K562 (cell line): ENCODE measurements around the gene SRSF6. TPM values are rescaled to one million over a fixed set of nuclear protein-coding genes. Genes with fewer than 3 reads are reported as not detected.

ENCODE experiments used
- ETV1 ChIP-seq: fragments of 450-650 bp; conservative IDR thresholded peaks from 2 replicates; pipeline ENCODE4 v1.6.1; 2016; ENCODE audit warnings: missing genetic modification characterization, control low read depth, low read depth, missing compliant biosample characterization
- FOXJ2 ChIP-seq: fragments of 200-800 bp; sonication (Bioruptor generic); IDR thresholded peaks from 2 replicates; pipeline ENCODE4 v1.6.1; 2016; ENCODE audit warnings: missing genetic modification characterization, missing compliant biosample characterization
- L3MBTL2 ChIP-seq: fragments of 450-650 bp; IDR thresholded peaks from 2 replicates; pipeline ENCODE4 v1.6.1; 2016; ENCODE audit warnings: mild to moderate bottlenecking, moderate library complexity
- POLR3A ChIP-seq: IDR thresholded peaks from 2 replicates; pipeline ENCODE4 v1.6.1; 2011; ENCODE audit warnings: borderline replicate concordance, mild to moderate bottlenecking, moderate library complexity; ENCODE audit not compliant: insufficient read length, insufficient read depth; ENCODE audit errors: extremely low read depth
- ZFPM2 ChIP-seq: fragments of 250-450 bp; sonication (Bioruptor Pico); IDR thresholded peaks from 2 replicates; pipeline ENCODE4 v1.5.1; 2022; ENCODE audit warnings: mild to moderate bottlenecking
- polyA plus RNA-seq, 8 experiments: library from polyadenylated mRNA; depleted of rRNA in 4 of 8; stranded (reverse) in 5 of 8; unstranded in 3 of 8; fragments of >200 nt; fragmentation: Nextera tagmentation in 2 of 8; fragmentation: Illumina TruSeq in 1 of 8; extraction: Ambion mirVana in 2 of 8; extraction: Trizol in 1 of 8; gene quantifications; 2 replicates each; pipeline versions ENCODE4 v1.2.1 to v1.2.3, GENCODE V29; 2011 to 2014; ENCODE audit warnings: inconsistent platforms in 1 of 8, missing spikeins in 1 of 8
- total RNA-seq, 7 experiments: library from RNA; depleted of rRNA in 6 of 7; stranded (reverse); fragments of >200 nt in 6 of 7; fragmentation: Illumina TruSeq in 2 of 7; extraction: Trizol in 2 of 7; gene quantifications; 2 replicates each; pipeline versions ENCODE4 v1.2.1 to v1.2.3, GENCODE V29; 2011 to 2021; ENCODE audit warnings: low replicate concordance in 1 of 7
- TF ChIP-seq, protein P1 (sequence below): fragments of 150-350 bp; IDR thresholded peaks from 2 replicates; pipeline ENCODE4 v1.6.1; 2014; ENCODE audit warnings: low read depth, mild to moderate bottlenecking, low read length, borderline replicate concordance
- TF ChIP-seq, protein P2 (sequence below), 2 experiments: IDR thresholded peaks in 1 of 2; conservative IDR thresholded peaks in 1 of 2; 2 replicates each; pipeline ENCODE4 v1.6.1; 2016; ENCODE audit warnings: low read depth in 2 of 2, mild to moderate bottlenecking in 1 of 2, missing compliant biosample characterization in 1 of 2, missing genetic modification characterization in 1 of 2, moderate library complexity in 1 of 2
- TF ChIP-seq, protein P3 (sequence below), 2 experiments: fragments of 450-650 bp; IDR thresholded peaks; 2 replicates each; pipeline ENCODE4 v1.6.1; 2016
- TF ChIP-seq, protein P4 (sequence below): fragments of 250-450 bp; sonication (Bioruptor Pico); IDR thresholded peaks from 2 replicates; pipeline ENCODE4 v1.9.0; 2021; ENCODE audit warnings: mild to moderate bottlenecking
- TF ChIP-seq, protein P5 (sequence below): fragments of 250-450 bp; sonication (Bioruptor Pico); IDR thresholded peaks from 2 replicates; pipeline ENCODE4 v1.4.0; 2020; ENCODE audit warnings: mild to moderate bottlenecking
- TF ChIP-seq, protein P6 (sequence below), 2 experiments: IDR thresholded peaks; 2 replicates each; pipeline ENCODE4 v1.6.1; 2011; ENCODE audit warnings: borderline replicate concordance in 1 of 2, control low read depth in 1 of 2, low read depth in 1 of 2, low read length in 1 of 2, mild to moderate bottlenecking in 1 of 2, mixed read lengths in 1 of 2, moderate library complexity in 1 of 2; ENCODE audit not compliant: insufficient read depth in 1 of 2, insufficient read length in 1 of 2, poor library complexity in 1 of 2, severe bottlenecking in 1 of 2; ENCODE audit errors: extremely low read depth in 1 of 2

The SRSF6 gene
- total and polyA plus RNA-seq, 9 of the 15 experiments (the other 6 are each of a cell fraction or from before 2014, with no cell fraction given) = 52.4 to 165 (median 117) TPM

DNA sequence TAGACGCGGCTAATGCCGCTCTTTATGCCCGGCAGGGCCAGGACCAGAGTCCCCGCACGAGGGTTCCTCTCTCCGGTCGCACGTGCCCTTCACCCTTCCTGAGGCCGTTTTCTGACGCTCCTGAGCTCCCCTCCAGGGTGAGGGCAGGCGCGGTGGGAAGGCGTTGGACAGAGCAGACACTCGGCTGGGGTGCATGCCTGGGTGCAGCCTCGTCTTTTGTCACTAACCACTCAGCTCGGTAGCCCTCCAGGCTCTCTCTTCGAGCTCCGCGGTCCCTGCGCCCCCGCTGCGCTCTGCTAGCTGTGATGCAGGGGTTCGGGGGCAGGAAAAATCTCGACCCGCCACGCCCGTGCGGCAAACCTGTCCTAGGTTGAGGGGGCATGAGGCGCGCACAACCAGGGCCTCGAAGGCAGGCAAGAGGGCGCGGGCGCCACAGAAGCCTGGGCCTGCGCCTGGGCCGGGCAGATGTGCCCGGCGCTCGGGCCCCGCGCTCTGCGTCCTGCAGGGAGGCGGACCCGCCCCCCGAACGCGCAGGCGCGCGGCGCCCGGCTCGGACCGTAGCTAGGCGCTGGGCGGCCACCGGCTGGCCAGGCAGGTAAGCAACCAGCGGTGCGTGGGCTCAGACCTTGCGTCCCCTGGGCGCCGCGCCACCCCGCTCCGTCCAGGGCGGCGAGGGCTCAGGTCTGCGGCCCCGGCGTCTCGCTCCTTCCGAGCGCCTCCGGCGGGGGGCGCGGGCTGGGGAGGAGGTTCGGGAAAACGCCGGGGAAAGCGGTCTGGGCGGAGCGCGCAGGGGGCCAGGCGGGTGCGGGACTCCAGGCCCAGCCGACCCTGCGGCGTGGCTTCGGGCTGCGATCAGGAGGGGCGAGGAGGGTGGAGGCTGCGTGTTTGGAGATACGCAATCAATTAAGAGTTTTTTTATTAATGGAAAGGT, 49.7 kb downstream of the SRSF6 start, which contains the start of gene L3MBTL1 (continued):
- TF ChIP-seq, protein P1, sequence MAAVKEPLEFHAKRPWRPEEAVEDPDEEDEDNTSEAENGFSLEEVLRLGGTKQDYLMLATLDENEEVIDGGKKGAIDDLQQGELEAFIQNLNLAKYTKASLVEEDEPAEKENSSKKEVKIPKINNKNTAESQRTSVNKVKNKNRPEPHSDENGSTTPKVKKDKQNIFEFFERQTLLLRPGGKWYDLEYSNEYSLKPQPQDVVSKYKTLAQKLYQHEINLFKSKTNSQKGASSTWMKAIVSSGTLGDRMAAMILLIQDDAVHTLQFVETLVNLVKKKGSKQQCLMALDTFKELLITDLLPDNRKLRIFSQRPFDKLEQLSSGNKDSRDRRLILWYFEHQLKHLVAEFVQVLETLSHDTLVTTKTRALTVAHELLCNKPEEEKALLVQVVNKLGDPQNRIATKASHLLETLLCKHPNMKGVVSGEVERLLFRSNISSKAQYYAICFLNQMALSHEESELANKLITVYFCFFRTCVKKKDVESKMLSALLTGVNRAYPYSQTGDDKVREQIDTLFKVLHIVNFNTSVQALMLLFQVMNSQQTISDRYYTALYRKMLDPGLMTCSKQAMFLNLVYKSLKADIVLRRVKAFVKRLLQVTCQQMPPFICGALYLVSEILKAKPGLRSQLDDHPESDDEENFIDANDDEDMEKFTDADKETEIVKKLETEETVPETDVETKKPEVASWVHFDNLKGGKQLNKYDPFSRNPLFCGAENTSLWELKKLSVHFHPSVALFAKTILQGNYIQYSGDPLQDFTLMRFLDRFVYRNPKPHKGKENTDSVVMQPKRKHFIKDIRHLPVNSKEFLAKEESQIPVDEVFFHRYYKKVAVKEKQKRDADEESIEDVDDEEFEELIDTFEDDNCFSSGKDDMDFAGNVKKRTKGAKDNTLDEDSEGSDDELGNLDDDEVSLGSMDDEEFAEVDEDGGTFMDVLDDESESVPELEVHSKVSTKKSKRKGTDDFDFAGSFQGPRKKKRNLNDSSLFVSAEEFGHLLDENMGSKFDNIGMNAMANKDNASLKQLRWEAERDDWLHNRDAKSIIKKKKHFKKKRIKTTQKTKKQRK = no peak
- TF ChIP-seq POLR3A (no peak), FOXJ2 (tag) (no peak), ETV1 (tag) (no peak), ZFPM2 (CRISPR knock-in tag) (no peak), L3MBTL2 (peak; percentile 22; the same call in 1 of the 2 replicates)
- TF ChIP-seq, protein P2, sequence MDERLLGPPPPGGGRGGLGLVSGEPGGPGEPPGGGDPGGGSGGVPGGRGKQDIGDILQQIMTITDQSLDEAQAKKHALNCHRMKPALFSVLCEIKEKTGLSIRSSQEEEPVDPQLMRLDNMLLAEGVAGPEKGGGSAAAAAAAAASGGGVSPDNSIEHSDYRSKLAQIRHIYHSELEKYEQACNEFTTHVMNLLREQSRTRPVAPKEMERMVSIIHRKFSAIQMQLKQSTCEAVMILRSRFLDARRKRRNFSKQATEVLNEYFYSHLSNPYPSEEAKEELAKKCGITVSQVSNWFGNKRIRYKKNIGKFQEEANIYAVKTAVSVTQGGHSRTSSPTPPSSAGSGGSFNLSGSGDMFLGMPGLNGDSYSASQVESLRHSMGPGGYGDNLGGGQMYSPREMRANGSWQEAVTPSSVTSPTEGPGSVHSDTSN (CRISPR knock-in tag; IDR thresholded peaks at IDR 0.05; ENCODE audit: low read depth) = no peak
- TF ChIP-seq, protein P2 (tag; conservative IDR thresholded peaks at IDR 0.05; ENCODE audit: low read depth) = no peak
- TF ChIP-seq, protein P3, sequence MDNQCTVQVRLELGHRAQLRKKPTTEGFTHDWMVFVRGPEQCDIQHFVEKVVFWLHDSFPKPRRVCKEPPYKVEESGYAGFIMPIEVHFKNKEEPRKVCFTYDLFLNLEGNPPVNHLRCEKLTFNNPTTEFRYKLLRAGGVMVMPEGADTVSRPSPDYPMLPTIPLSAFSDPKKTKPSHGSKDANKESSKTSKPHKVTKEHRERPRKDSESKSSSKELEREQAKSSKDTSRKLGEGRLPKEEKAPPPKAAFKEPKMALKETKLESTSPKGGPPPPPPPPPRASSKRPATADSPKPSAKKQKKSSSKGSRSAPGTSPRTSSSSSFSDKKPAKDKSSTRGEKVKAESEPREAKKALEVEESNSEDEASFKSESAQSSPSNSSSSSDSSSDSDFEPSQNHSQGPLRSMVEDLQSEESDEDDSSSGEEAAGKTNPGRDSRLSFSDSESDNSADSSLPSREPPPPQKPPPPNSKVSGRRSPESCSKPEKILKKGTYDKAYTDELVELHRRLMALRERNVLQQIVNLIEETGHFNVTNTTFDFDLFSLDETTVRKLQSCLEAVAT (IDR thresholded peaks at IDR 0.05) = no peak
- TF ChIP-seq, protein P4, sequence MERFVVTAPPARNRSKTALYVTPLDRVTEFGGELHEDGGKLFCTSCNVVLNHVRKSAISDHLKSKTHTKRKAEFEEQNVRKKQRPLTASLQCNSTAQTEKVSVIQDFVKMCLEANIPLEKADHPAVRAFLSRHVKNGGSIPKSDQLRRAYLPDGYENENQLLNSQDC (CRISPR knock-in tag) = no peak
- TF ChIP-seq, protein P5, sequence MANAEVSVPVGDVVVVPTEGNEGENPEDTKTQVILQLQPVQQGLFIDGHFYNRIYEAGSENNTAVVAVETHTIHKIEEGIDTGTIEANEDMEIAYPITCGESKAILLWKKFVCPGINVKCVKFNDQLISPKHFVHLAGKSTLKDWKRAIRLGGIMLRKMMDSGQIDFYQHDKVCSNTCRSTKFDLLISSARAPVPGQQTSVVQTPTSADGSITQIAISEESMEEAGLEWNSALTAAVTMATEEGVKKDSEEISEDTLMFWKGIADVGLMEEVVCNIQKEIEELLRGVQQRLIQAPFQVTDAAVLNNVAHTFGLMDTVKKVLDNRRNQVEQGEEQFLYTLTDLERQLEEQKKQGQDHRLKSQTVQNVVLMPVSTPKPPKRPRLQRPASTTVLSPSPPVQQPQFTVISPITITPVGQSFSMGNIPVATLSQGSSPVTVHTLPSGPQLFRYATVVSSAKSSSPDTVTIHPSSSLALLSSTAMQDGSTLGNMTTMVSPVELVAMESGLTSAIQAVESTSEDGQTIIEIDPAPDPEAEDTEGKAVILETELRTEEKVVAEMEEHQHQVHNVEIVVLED = no peak
- TF ChIP-seq, protein P6, sequence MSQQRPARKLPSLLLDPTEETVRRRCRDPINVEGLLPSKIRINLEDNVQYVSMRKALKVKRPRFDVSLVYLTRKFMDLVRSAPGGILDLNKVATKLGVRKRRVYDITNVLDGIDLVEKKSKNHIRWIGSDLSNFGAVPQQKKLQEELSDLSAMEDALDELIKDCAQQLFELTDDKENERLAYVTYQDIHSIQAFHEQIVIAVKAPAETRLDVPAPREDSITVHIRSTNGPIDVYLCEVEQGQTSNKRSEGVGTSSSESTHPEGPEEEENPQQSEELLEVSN (IDR thresholded peaks at IDR 0.05; ENCODE audit: borderline replicate concordance in 1 of 2, extremely low read depth in 1 of 2, insufficient read depth in 1 of 2, insufficient read length in 1 of 2, low read depth in 1 of 2, low read length in 1 of 2, poor library complexity in 1 of 2, severe bottlenecking in 1 of 2) = peak in 1 of 2 experiments; percentile 32
